Parietal lobe (tissue), 1 donor: ENCODE data around the gene RRBP1. TPM values are rescaled to one million over a fixed set of nuclear protein-coding genes. Genes with fewer than 3 reads are reported as not detected.

ENCODE experiments used
- total RNA-seq: library from RNA; depleted of rRNA; stranded (reverse); fragments of >200 nt; gene quantifications from one replicate; pipeline ENCODE4 v1.2.3, GENCODE V29; 2014

RRBP1 gene
- 7.5 TPM for total RNA-seq

DNA sequence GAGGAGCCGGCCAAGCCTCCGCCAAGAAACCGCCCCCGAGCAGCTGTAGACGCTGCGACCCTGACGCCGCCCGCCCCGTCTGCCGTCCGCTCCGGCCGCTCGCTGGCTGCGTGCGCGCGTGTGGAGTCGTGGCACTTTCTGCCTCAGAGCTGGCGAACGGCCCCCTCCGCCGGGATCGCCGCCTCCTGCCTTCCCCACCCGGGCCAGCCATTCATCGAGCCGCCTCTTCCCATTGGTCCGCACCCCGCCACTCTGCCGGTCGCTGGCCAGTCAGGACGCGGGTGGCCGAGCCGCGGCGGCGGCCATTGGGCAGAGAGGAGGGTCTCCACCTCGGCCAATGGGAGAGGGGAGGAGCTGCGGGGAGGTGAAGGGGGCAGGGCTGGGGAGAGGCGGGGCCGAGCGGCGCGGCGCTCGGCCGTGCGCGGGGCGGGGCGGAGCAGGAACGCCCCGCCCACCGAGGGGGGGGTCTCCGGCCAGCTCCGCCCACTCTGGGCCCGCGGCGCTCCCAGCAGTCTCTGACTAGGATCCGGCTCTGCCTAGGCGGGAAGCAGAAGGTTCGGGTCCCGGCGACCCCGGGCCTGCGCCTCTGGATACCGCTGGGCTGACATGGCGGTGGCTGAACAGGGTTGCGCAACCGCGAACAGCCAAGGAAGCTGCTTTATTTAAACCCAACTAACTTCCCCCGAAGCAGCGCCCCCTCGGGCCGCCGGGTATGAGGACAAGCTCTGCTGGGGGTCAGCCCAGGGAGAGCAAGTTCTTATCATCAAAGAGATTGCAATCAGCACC, at the start of gene RRBP1:
RRBP1 (minus strand) TSS at position 140 of the 786 bp plus-strand sequence. CDS start 21,735 bp downstream, outside the sequence.

DNA sequence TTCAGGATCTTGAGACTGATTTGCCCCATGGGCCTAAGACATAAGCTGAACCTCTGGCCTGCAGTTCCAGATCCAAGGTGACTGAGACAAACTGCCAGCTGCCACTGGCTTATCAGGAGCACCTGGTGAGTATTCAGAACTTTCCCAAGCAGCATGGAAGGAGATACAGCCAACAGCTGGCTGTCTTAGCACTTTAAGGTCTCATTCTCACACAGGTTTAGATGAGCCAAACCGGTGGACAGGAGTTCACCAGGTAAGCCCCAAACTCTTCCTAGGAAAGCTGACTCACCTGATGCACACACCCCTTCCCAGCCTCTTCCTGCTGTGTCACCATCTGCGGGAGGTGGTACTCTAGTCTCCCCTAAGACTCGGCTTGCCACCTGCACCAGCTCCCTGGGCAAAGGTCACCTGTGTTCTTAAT, 17.9 kb upstream of the RRBP1 start, which contains the start of gene BANF2:
BANF2 (plus strand) TSS at position 36 of the 421 bp plus-strand sequence. CDS start 25,060 bp downstream, outside the sequence.

DNA sequence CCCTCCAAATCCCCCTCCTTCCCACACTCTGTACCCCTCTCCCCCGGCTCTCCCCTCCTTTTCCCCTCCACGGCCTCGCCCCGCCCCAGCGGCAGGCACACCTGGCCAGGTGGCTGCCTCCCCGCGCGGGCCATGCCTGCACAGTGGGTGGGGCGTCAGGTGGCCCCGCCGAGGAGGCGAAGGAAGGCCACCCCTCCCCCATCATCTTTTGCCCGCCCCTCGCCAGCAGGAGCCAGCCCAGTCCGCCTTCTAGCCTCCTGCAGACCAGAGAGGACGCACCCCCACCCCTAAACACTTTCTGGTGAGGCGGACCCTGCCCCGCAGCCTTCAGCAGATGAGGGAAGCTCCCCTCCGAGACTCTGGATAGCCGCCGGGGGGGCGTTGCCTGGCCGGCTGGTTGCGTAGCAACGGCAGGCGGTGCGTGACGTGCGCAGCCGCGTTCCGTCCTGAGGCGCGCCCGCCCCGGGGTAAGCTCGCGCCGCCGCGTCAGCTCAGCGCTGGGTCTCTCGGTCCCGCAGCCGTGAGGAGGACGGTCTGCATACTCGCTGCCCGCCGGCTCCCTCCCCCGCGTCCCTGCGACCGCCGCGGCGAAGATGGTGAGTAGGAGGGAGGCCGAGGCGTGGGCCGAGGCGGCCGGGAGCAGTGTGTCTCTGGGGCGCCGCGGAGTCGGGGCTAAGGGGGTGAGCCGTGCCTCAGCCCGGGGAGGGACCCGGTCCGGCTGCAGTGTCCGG, 112.3 kb downstream of the RRBP1 start, which contains the start of gene DSTN:
DSTN (plus strand) TSS at position 460 of the 731 bp plus-strand sequence; CDS start at position 594, 134 bp downstream.

Other genes with a start within 250 kb of the RRBP1 start
- 0.31 TPM for gene BFSP1, start 150.9 kb downstream of the RRBP1 start, total RNA-seq
- gene DSTN, start 112.2 kb downstream of the RRBP1 start, total RNA-seq = 198 TPM
- gene BANF2, start 17.7 kb upstream of the RRBP1 start, total RNA-seq = not detected